Smooth muscle cell (in vitro differentiated cells): ENCODE data around the gene FGF18. TPM values are rescaled to one million over a fixed set of nuclear protein-coding genes. Genes with fewer than 3 reads are reported as not detected.

Experiments
- DNase-seq: peaks from one replicate; lab custom pipeline; 2025; ENCODE audit not compliant: unreplicated experiment; lab: John Stamatoyannopoulos, UW
- H2AFZ ChIP-seq: fragments of 200-600 bp; sonication (generic); 2 replicates; pipeline ENCODE4 v1.6.0; 2016; ENCODE audit warnings: antibody characterized with exemption, low read depth, mild to moderate bottlenecking
- H3F3A ChIP-seq: fragments of 200-600 bp; sonication (generic); 2 replicates; pipeline ENCODE4 v1.6.0; 2017; ENCODE audit warnings: antibody characterized with exemption, low read depth
- H3K27ac ChIP-seq: fragments of 200-600 bp; sonication (generic); 2 replicates; pipeline ENCODE4 v1.5.1; 2016; ENCODE audit warnings: low read depth, mild to moderate bottlenecking
- H3K27me3 ChIP-seq: fragments of 200-600 bp; sonication (generic); 2 replicates; pipeline ENCODE4 v1.6.1; 2016; ENCODE audit warnings: low read depth, mild to moderate bottlenecking
- H3K36me3 ChIP-seq: fragments of 200-600 bp; sonication (generic); 2 replicates; pipeline ENCODE4 v1.5.1; 2016; ENCODE audit warnings: low read depth
- H3K4me1 ChIP-seq: fragments of 200-600 bp; sonication (generic); 2 replicates; pipeline ENCODE4 v1.5.1; 2016; ENCODE audit warnings: low read depth
- H3K4me2 ChIP-seq: fragments of 200-600 bp; sonication (generic); 2 replicates; pipeline ENCODE4 v1.6.0; 2016; ENCODE audit warnings: mild to moderate bottlenecking
- H3K4me3 ChIP-seq: fragments of 200-600 bp; sonication (generic); 2 replicates; pipeline ENCODE4 v1.5.1; 2016; ENCODE audit warnings: mild to moderate bottlenecking
- H3K79me2 ChIP-seq: fragments of 200-600 bp; sonication (generic); 2 replicates; pipeline ENCODE4 v1.6.0; 2016; ENCODE audit warnings: low read depth, mild to moderate bottlenecking
- H3K9ac ChIP-seq: fragments of 200-600 bp; sonication (generic); 2 replicates; pipeline ENCODE4 v1.6.0; 2016; ENCODE audit warnings: low read depth
- H3K9me3 ChIP-seq: fragments of 200-600 bp; sonication (generic); replicated peaks from 2 replicates; pipeline ENCODE4 v1.5.1; 2016; ENCODE audit warnings: low read depth
- H4K20me1 ChIP-seq: fragments of 200-600 bp; sonication (generic); 2 replicates; pipeline ENCODE4 v1.6.0; 2016; ENCODE audit warnings: low read depth
- CTCF ChIP-seq: fragments of 200-600 bp; sonication (generic); IDR thresholded peaks from 2 replicates; pipeline ENCODE4 v1.5.1; 2017; ENCODE audit warnings: borderline replicate concordance, mild to moderate bottlenecking, antibody characterized with exemption; ENCODE audit not compliant: insufficient read depth, poor library complexity, severe bottlenecking
- WGBS: methylation state at CpG from one replicate; pipeline ENCODE4 v1.1.7; 2016; ENCODE audit warnings: low lambda C conversion rate; 5-methylcytosine and 5-hydroxymethylcytosine counted together
- polyA plus RNA-seq: library from polyadenylated mRNA; unstranded; fragments of >200 nt; fragmentation: Nextera tagmentation; extraction: Ambion mirVana; gene quantifications from 2 replicates; pipeline ENCODE4 v1.2.1, GENCODE V29; 2016
- total RNA-seq: library from RNA; depleted of rRNA; stranded (reverse); fragments of >200 nt; gene quantifications from 2 replicates; pipeline ENCODE4 v1.2.3, GENCODE V29; 2014

Gene FGF18
- total and polyA plus RNA-seq, 2 experiments from 2014 or later: 0.21 TPM; not detected in 1

GRCh38 chr5:171485668-171486067 lies 66.2 kb downstream of the FGF18 start:
- no peak for DNase-seq
- Histone ChIP-seq H3K27ac (no peak overlapping the region), H3K36me3 (no peaks in the 10 kb centered on the region), H3F3A (no peaks in the 10 kb centered on the region), H4K20me1 (no peaks in the 10 kb centered on the region), H3K4me1 (no peaks in the 10 kb centered on the region), H3K4me2 (no peak overlapping the region), H3K9me3 (no peaks in the 10 kb centered on the region), H3K79me2 (no peaks in the 10 kb centered on the region), H3K27me3 (no peaks in the 10 kb centered on the region), H2AFZ (no peak overlapping the region), H3K4me3 (no peak overlapping the region), H3K9ac (no peak overlapping the region)
- WGBS: 85% methylated on average over 4 of the region's 4 CpGs
- TF ChIP-seq CTCF: no peak

- Histone ChIP-seq H3K4me1 (no peaks in the 10 kb centered on the region), H4K20me1 (no peaks in the 10 kb centered on the region), H3K4me3 (no peak overlapping the region), H3K9ac (no peak overlapping the region), H3K9me3 (no peaks in the 10 kb centered on the region), H3K27ac (no peak overlapping the region), H3F3A (no peaks in the 10 kb centered on the region), H3K79me2 (no peaks in the 10 kb centered on the region), H2AFZ (no peak overlapping the region), H3K27me3 (no peaks in the 10 kb centered on the region), H3K36me3 (no peaks in the 10 kb centered on the region), H3K4me2 (no peak overlapping the region)
- no peak for TF ChIP-seq CTCF
- no peak for DNase-seq
- 90% methylated on average over 4 of the region's 4 CpGs for WGBS
Observed at GRCh38 chr5:171486613-171487012, 67.2 kb downstream of the FGF18 start.

- H4K20me1 ChIP-seq: no peaks in the 10 kb centered on the region
- H3K4me1 ChIP-seq: no peaks in the 10 kb centered on the region
- H3K9me3 ChIP-seq: no peaks in the 10 kb centered on the region
- no peak for DNase-seq
- no peaks in the 10 kb centered on the region for H3F3A ChIP-seq
- no peak overlapping the region for H2AFZ ChIP-seq
- no peaks in the 10 kb centered on the region for H3K27me3 ChIP-seq
- no peaks in the 10 kb centered on the region for H3K36me3 ChIP-seq
- no peaks in the 10 kb centered on the region for H3K79me2 ChIP-seq
- H3K4me2 ChIP-seq: no peak overlapping the region
- WGBS: 96% methylated on average over 13 of the region's 13 CpGs
- H3K9ac ChIP-seq: no peak overlapping the region
- H3K4me3 ChIP-seq: no peak overlapping the region
- no peak overlapping the region for H3K27ac ChIP-seq
- TF ChIP-seq CTCF: no peak
Observed at GRCh38 chr5:171488876-171489275, 69.4 kb downstream of the FGF18 start.

GRCh38 chr5:171492781-171493180 lies 73.3 kb downstream of the FGF18 start:
- Histone ChIP-seq H3K27me3 (no peaks in the 10 kb centered on the region), H3K9ac (no peak overlapping the region)
- TF ChIP-seq CTCF: no peak

More at GRCh38 chr5:171492781-171493180, 73.3 kb downstream of the FGF18 start:
- no peak overlapping the region for H3K27ac ChIP-seq
- no peaks in the 10 kb centered on the region for H3K36me3 ChIP-seq
- no peaks in the 10 kb centered on the region for H3K79me2 ChIP-seq
- no peaks in the 10 kb centered on the region for H3K9me3 ChIP-seq
- DNase-seq: no peak
- no peak overlapping the region for H3K4me3 ChIP-seq
- H3F3A ChIP-seq: peaks cover 14% of the 10 kb centered on the region
- no peak overlapping the region for H3K4me2 ChIP-seq
- no peak overlapping the region for H2AFZ ChIP-seq
- WGBS: 91% methylated on average over 10 of the region's 10 CpGs
- peaks cover 16% of the 10 kb centered on the region for H3K4me1 ChIP-seq
- H4K20me1 ChIP-seq: no peaks in the 10 kb centered on the region
